GM23338 (cell line): Measurements from ENCODE around the gene RAB11A.

Experiments
- CTCF ChIP-seq, 2 experiments: fragments of 200-600 bp in 1 of 2; sonication (generic) in 1 of 2; conservative IDR thresholded peaks; 2 replicates each; pipeline versions ENCODE4 v1.5.1 to v1.6.1; 2016 to 2017; ENCODE audit warnings: antibody characterized with exemption in 2 of 2, low read depth in 2 of 2, mild to moderate bottlenecking in 2 of 2, moderate library complexity in 1 of 2
- EZH2 ChIP-seq: fragments of 200-600 bp; sonication (generic); IDR thresholded peaks from one replicate; pipeline ENCODE4 v1.8.0; 2017; ENCODE audit warnings: antibody characterized with exemption, mild to moderate bottlenecking, low read depth; ENCODE audit not compliant: unreplicated experiment
- EZH2phosphoT487 ChIP-seq: fragments of 200-600 bp; sonication (generic); IDR thresholded peaks from one replicate; pipeline ENCODE4 v1.8.1; 2018; ENCODE audit warnings: antibody characterized with exemption; ENCODE audit not compliant: unreplicated experiment
- JUNB ChIP-seq: IDR thresholded peaks from one replicate; pipeline ENCODE4 v1.6.1; 2016; ENCODE audit warnings: antibody characterized with exemption; ENCODE audit not compliant: unreplicated experiment
- NANOG ChIP-seq: IDR thresholded peaks from 2 replicates; pipeline ENCODE4 v1.6.1; 2016; ENCODE audit warnings: antibody characterized with exemption, borderline replicate concordance
- POLR2AphosphoS5 ChIP-seq: IDR thresholded peaks from 2 replicates; pipeline ENCODE4 v1.6.1; 2016; ENCODE audit warnings: antibody characterized with exemption, low read depth
- REST ChIP-seq: IDR thresholded peaks from one replicate; pipeline ENCODE4 v1.6.1; 2018; ENCODE audit warnings: antibody characterized with exemption; ENCODE audit not compliant: unreplicated experiment
- STAT1 ChIP-seq: IDR thresholded peaks from one replicate; pipeline ENCODE4 v1.6.1; 2016; ENCODE audit warnings: antibody characterized with exemption; ENCODE audit not compliant: unreplicated experiment
- ZNF462 ChIP-seq: fragments of 250-450 bp; sonication (Bioruptor Pico); IDR thresholded peaks from 2 replicates; pipeline ENCODE4 v1.5.0; 2020; ENCODE audit warnings: mild to moderate bottlenecking, moderate library complexity

- TF ChIP-seq CTCF (conservative IDR thresholded peaks at IDR 0.05; ENCODE audit: low read depth in 2 of 2) (no peak), REST (no peak), ZNF462 (no peak), POLR2AphosphoS5 (no peak), EZH2 (no peak), JUNB (no peak), STAT1 (no peak), EZH2phosphoT487 (no peak), NANOG (no peak)
Measured at GRCh38 chr15:65925338-65925737, 56.0 kb downstream of the RAB11A start.
